HepG2 (cell line): ENCODE data around the gene C10orf90.

Source experiments
- FLYWCH1 ChIP-seq: sonication (generic); formaldehyde crosslinking; IDR thresholded peaks from 2 replicates; pipeline ENCODE4 v1.8.1; 2023; ENCODE audit warnings: mild to moderate bottlenecking, missing genetic modification reagents
- HMG20B ChIP-seq: conservative IDR thresholded peaks from 2 replicates; pipeline ENCODE4 v1.6.1; 2016; ENCODE audit warnings: missing genetic modification reagents, missing compliant biosample characterization
- IKZF1 ChIP-seq: fragments of 450-650 bp; IDR thresholded peaks from 2 replicates; pipeline ENCODE4 v1.7.1; 2016
- NBN ChIP-seq: fragments of 450-650 bp; conservative IDR thresholded peaks from 2 replicates; pipeline ENCODE4 v1.6.1; 2017
- POLR2AphosphoS5 ChIP-seq: IDR thresholded peaks from 2 replicates; pipeline ENCODE4 v1.6.1; 2012; ENCODE audit warnings: low read depth, low read length
- ZMYM4 ChIP-seq: sonication (generic); formaldehyde crosslinking; IDR thresholded peaks from 2 replicates; pipeline ENCODE4 v1.8.1; 2023; ENCODE audit warnings: mild to moderate bottlenecking, missing genetic modification reagents
- TF ChIP-seq, protein P1 (sequence below): sonication (generic); formaldehyde crosslinking; IDR thresholded peaks from 2 replicates; pipeline ENCODE4 v1.4.0; 2020; ENCODE audit warnings: missing genetic modification reagents
- TF ChIP-seq, protein P2 (sequence below): sonication (generic); formaldehyde crosslinking; IDR thresholded peaks from 2 replicates; pipeline ENCODE4 v1.5.0; 2020; ENCODE audit warnings: mild to moderate bottlenecking, missing genetic modification reagents, moderate library complexity

DNA sequence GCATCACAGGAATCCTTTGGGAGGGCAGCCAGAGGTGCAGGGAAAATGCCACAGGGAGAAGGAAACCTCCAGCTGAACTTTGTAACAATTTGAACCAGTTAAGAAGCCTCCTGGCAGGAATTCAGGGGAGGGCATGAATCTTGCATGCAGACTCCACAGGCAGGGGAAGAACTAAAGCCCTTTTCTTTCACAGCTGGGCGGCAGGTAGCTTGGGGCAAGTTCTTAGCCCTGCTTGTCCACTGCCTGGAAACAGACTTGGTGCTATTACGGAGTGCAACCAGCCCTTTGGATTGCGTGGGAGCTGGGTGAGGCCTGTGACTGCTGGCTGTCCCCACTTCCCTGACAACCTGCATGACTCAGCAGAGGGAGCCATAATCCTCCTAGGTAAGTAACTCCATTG, 230.6 kb downstream of the C10orf90 start:
- no peak for TF ChIP-seq IKZF1
- no peak for TF ChIP-seq NBN
- TF ChIP-seq, protein P1, sequence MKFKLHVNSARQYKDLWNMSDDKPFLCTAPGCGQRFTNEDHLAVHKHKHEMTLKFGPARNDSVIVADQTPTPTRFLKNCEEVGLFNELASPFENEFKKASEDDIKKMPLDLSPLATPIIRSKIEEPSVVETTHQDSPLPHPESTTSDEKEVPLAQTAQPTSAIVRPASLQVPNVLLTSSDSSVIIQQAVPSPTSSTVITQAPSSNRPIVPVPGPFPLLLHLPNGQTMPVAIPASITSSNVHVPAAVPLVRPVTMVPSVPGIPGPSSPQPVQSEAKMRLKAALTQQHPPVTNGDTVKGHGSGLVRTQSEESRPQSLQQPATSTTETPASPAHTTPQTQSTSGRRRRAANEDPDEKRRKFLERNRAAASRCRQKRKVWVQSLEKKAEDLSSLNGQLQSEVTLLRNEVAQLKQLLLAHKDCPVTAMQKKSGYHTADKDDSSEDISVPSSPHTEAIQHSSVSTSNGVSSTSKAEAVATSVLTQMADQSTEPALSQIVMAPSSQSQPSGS (CRISPR knock-in tag) = no peak
- TF ChIP-seq POLR2AphosphoS5 = no peak
- TF ChIP-seq, protein P2, sequence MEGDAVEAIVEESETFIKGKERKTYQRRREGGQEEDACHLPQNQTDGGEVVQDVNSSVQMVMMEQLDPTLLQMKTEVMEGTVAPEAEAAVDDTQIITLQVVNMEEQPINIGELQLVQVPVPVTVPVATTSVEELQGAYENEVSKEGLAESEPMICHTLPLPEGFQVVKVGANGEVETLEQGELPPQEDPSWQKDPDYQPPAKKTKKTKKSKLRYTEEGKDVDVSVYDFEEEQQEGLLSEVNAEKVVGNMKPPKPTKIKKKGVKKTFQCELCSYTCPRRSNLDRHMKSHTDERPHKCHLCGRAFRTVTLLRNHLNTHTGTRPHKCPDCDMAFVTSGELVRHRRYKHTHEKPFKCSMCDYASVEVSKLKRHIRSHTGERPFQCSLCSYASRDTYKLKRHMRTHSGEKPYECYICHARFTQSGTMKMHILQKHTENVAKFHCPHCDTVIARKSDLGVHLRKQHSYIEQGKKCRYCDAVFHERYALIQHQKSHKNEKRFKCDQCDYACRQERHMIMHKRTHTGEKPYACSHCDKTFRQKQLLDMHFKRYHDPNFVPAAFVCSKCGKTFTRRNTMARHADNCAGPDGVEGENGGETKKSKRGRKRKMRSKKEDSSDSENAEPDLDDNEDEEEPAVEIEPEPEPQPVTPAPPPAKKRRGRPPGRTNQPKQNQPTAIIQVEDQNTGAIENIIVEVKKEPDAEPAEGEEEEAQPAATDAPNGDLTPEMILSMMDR = no peak
- no peak for TF ChIP-seq ZMYM4 (CRISPR knock-in tag)
- no peak for TF ChIP-seq FLYWCH1
- TF ChIP-seq HMG20B (CRISPR knock-in tag) = no peak
